ENCODE data around the gene B9D1. TPM values are rescaled to one million over a fixed set of nuclear protein-coding genes. Genes with fewer than 3 reads are reported as not detected.

B9D1 gene
- total RNA-seq, 1 donor, result 0.63 TPM

DNA sequence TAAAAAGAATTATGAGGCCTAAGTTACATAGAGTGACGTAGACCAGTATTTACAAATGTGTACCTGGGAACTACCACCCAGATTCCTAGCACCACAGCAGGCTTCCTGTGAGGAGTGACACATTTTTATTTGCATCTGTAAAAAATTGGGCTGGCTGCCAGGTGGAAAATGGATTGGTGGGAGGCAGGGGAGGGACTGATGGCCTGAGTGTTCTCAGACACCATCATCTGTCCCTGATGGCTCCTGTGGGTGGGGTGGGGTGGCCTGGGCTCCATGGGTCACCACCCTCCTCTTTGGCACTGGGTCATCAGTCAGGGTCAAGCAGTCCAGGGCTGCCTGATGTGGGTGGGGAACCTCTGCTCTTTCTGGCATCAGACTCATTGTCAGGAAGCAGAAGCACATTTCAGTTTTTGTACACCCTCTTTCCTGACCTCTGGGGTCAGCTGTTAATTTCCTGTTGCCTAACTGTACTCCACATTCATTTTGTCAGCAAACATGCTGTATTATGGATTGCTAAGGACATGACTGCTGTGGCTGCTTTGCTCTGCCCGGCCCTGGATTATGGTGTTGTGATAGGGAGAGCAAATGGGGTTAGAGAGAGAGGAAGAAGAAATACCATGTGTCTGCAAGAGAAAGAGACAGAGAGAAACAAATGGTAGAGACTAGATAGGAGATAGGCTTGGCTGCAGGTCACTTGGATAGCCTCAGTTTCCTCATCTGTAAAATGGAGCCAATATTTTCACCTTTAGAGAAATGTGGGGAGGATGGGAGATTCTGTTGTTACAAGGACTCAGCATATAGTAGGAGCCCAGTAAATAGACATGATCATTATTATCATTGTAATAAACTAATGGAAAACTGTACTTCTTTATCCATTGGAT lies 36.0 kb upstream of the B9D1 start:
- no peak overlapping the region for H3K4me3 ChIP-seq (ENCODE audit: low read length)
- no peaks in the 10 kb centered on the region for H3K9me3 ChIP-seq (ENCODE audit: low read depth, low read length)
- H3K4me1 ChIP-seq (ENCODE audit: insufficient read depth, low read length), result peaks cover 34% of the 10 kb centered on the region
- H3K27me3 ChIP-seq (ENCODE audit: insufficient read depth, low read length), result no peaks in the 10 kb centered on the region

DNA sequence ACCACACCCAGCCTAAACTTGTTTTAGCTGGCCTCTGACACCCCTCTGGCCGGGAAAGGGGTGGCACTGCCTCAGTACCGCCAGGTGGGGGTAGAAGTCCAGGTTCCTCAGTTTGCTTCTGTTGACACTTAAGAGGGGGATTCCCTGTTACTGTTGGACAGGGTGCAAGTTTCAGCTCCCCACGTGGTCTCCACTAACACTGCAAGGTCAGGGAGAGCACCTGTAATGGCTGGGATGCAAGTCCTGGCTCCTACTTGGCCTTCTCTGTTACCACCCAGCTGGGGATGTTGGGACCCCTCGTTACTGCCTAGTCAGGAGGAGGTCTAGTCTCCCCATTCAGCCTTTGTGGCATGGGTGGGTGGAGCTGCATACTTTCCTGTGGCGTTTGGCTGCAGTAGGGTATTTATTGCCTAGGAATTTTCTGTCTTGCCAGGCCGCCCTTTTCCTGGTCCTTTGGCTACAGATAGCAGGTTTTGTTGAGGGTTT lies 35.1 kb upstream of the B9D1 start:
- Histone ChIP-seq H3K27me3 (ENCODE audit: insufficient read depth, low read length) (no peaks in the 10 kb centered on the region), H3K9me3 (ENCODE audit: low read depth, low read length) (no peaks in the 10 kb centered on the region), H3K4me3 (ENCODE audit: low read length) (no peak overlapping the region), H3K4me1 (ENCODE audit: insufficient read depth, low read length) (peaks cover 34% of the 10 kb centered on the region)

DNA sequence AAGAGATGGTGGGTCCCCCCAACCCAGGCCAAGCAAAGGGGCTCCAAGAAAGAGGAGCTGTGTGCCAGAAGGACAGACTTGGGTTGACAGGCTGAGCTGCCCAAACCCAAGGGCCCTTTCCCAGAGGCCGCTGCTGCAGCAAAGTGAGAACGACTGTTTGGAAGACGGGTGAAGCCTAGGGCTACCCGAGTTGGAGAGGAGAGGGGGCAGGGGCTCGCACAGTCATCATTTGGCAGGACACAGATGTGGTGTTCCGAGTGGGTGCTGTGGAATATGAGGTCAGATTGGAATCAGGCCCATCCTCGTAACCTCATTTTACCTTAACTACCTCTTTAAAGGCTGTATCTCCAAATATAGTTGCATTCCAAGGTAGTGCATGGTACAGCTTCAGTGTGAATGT lies 29.8 kb upstream of the B9D1 start:
- H3K9me3 ChIP-seq (ENCODE audit: low read depth, low read length), result no peaks in the 10 kb centered on the region
- no peaks in the 10 kb centered on the region for H3K27me3 ChIP-seq (ENCODE audit: insufficient read depth, low read length)
- H3K4me1 ChIP-seq (ENCODE audit: insufficient read depth, low read length), result peaks cover 22% of the 10 kb centered on the region
- H3K4me3 ChIP-seq (ENCODE audit: low read length), result no peak overlapping the region

DNA sequence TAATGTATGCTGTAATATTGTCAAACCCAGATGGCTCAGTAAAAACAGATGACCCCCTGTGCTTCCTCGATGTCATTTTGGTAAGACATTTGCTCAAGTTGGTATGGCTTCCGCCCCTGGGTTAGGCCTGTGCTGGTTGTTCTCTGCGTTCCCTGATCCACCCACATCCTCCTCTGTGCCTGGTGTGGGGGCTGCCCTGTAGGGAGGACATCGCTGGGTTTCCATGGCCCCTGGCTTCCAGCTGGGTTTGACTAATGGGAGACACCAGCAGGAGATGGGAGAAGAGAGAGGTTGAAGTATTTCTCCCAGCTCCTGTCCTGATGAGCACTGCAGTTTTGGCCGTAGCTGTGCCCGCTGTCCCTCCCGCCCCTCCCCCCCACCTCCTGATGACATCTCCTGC lies 28.9 kb upstream of the B9D1 start:
- H3K27me3 ChIP-seq (ENCODE audit: insufficient read depth, low read length), result no peaks in the 10 kb centered on the region
- H3K4me3 ChIP-seq (ENCODE audit: low read length), result no peak overlapping the region
- H3K4me1 ChIP-seq (ENCODE audit: insufficient read depth, low read length), result peaks cover 29% of the 10 kb centered on the region
- no peaks in the 10 kb centered on the region for H3K9me3 ChIP-seq (ENCODE audit: low read depth, low read length)

DNA sequence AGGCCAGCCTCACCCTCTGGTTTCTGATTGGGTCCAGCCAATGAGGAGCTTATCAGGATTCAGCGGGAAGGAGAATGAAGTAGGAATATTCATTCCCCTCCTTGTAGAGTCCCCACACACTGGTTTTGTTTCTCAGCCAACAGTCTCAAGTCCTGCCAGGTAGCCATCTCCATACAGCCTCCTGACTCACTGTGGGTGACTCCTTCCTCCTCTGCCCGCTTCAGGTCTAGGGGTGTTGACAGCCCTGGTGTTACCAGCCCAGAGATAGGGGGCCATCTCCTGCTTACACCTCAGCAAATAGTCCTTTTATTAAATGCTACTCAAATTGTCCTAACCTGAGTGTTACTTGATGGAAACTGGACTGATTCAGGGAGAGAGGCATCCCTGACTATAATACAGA lies 28.4 kb upstream of the B9D1 start:
- H3K4me3 ChIP-seq (ENCODE audit: low read length), result no peak overlapping the region
- H3K4me1 ChIP-seq (ENCODE audit: insufficient read depth, low read length), result peaks cover 34% of the 10 kb centered on the region
- H3K9me3 ChIP-seq (ENCODE audit: low read depth, low read length), result no peaks in the 10 kb centered on the region
- no peaks in the 10 kb centered on the region for H3K27me3 ChIP-seq (ENCODE audit: insufficient read depth, low read length)

DNA sequence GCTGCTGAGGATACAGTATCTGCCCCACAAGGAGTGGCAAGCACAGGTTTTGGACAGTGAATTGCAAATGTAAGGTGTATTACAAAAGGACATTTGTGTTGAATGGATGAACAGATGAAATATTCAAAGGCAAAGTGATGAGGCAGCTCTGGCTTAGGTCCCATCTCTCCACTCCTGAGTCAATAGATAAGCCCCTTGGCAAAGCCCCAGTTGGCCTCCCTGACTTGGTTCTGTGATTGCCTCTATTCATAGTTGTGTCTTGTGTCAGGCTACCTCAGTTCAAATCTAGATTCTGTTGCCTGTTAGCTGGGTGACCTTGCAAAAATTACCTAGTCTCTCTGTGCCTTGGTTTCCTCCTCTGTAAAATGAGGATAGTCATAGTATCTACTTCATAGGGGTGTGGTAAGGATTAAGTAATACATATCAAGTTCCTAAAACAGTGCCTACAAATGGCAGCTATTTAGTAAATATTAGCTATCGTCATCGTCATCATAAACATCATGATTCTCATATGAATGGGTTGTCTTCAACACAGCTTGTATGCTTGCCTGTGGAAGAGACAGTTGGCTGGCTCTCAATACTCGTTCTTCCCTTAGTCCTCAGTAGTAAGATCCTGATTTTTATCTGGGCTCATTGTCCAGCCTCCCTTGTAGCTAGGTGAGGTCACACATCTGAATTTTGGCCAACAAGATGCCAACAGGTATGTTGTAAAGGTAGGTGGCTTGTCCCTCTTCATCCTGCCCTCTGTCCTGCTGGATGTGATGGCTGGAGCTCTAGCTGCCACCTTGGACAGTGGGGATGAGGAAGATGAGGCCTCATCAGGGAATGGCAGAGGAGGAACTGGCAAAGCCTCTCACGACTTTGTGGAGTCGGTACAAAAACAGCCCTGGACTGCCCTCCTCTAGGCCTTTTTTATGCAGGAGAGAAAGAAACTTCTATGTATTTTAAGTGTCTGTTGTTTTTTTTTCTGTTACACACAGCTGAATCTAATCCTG lies 26.6 kb upstream of the B9D1 start:
- H3K4me3 ChIP-seq (ENCODE audit: low read length), result no peak overlapping the region
- H3K9me3 ChIP-seq (ENCODE audit: low read depth, low read length), result no peaks in the 10 kb centered on the region
- peaks cover 52% of the 10 kb centered on the region for H3K4me1 ChIP-seq (ENCODE audit: insufficient read depth, low read length)

DNA sequence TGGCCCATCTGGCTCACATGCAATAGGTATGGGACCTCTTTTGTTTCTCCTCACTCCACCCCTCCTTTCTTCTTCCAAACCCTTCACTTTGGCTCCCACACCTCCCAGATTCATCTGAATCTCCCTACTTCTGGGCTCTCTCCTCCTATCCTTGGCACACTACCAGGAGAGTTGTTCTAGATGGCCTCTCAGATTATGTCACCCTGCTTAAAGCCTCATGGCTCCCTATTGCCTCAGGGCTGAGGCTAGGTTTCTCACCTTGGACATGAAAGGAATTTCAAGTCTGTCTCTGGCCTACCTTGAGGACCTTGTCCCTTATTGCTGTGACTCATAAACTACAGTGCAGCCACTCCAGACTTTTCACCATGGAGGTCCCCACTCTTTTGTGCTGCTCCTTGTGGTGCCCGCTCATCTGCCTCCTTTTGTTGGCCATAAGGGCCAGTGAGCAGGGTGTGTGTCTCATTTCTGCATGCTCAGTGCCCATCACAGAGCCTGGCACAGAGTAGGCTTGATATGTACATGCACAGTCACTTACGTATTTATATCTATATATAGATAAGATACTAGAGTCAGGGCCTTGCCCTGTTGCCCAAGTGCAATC lies 25.5 kb upstream of the B9D1 start:
- Histone ChIP-seq H3K4me1 (ENCODE audit: insufficient read depth, low read length) (peaks cover 52% of the 10 kb centered on the region), H3K27me3 (ENCODE audit: insufficient read depth, low read length) (no peaks in the 10 kb centered on the region), H3K4me3 (ENCODE audit: low read length) (no peak overlapping the region), H3K9me3 (ENCODE audit: low read depth, low read length) (no peaks in the 10 kb centered on the region)

More for the DNA sequence above, 26.6 kb upstream of the B9D1 start:
- no peaks in the 10 kb centered on the region for H3K27me3 ChIP-seq (ENCODE audit: insufficient read depth, low read length)

DNA sequence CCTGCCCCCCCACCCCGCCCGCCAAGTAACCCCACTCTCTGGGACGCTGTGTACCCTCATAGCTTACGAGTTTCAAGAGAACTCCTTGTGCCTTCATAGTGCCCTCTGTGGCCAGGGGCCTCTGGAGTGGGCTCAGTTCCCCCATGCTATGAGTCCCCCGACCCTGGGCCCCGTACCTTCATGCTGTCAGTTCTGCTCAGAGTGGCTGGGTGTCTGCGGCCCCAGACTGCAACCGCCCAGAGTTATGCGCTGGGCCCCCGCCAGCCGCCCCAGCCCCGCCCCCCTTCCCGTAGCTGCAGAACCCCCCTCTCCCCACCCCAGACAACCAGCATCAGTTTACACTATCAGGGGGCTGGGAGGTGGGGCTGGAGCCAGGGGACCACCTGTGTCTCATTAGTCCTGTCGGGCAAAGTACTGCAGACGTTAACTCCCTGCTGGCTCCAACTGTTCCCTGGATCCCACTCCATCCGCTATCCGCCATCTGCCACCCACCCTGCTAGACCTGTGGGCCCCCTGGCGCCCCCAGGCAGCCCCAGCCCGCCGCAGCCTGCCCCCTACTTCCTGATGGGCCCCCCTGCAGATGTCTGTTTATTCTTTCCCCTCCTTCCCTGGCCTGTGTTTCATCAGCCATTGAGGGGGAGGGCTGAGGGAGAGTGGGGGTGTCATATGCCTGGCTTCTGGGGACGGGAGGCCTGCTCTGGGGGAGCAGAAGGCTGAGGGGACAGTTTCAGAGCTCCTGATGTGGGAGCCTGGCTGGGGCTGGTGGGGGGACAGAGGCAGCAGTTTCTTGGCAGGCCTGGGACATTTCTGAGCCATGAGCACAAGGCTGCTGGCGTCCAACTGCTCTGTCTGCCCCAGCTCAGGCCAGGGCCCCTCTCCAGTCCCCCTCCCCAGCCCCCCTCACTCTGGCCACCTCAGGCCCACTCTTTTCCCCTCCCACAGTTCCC lies 24.7 kb upstream of the B9D1 start, which contains the start of gene MFAP4:
Gene MFAP4, minus strand, starts transcription at position 217 of the 947 bp plus-strand sequence. Its CDS starts 35 bp downstream, at position 182.
- Histone ChIP-seq H3K9me3 (ENCODE audit: low read depth, low read length) (no peaks in the 10 kb centered on the region), H3K4me3 (ENCODE audit: low read length) (no peak within 1 kb of the TSS), H3K4me1 (ENCODE audit: insufficient read depth, low read length) (peaks cover 52% of the 10 kb centered on the region), H3K27me3 (ENCODE audit: insufficient read depth, low read length) (no peaks in the 10 kb centered on the region)

DNA sequence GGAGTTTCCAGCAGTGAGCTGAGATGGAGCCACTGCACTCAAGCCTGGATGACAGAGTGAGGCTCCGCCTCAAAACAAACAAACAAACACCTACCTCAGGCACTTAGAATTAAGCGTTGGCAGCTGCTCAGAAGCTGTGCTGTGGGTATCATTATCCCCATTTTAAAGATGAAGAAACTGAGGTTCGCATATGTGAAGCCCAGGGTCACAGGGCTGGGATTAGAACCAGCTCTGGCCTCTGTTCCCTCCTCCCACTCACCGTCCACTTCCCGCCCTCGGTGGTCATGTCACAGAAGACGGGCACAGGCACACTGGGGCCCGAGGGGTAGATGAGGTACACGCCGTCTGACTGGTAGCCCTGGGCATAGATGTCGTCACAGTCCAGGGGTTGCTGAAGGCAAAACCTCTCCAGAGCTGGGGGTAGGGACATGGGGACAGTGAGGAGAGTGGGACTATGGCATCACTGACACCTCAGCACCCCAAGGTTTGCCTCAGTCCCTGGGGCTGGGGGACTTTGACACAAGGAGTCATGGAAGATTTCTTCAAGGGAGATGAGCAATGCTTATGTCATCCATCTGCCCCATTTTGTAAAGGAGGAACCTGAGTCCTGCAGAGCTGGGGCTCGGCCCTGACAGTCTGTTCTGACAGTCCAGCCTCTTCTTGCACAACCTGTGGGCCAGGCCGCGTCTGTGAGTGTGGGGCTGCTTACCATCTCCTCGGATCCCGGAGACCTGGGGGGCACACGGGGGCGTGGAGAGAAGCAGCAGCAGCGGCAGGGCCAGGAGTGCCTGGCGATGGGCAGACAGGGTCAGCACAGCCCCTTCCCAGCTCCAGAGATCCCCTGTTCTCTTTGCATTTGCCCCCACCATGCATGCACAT lies 23.8 kb upstream of the B9D1 start:
- H3K4me1 ChIP-seq (ENCODE audit: insufficient read depth, low read length), result peaks cover 52% of the 10 kb centered on the region
- no peaks in the 10 kb centered on the region for H3K27me3 ChIP-seq (ENCODE audit: insufficient read depth, low read length)
- H3K9me3 ChIP-seq (ENCODE audit: low read depth, low read length), result no peaks in the 10 kb centered on the region
- H3K4me3 ChIP-seq (ENCODE audit: low read length), result no peak overlapping the region

DNA sequence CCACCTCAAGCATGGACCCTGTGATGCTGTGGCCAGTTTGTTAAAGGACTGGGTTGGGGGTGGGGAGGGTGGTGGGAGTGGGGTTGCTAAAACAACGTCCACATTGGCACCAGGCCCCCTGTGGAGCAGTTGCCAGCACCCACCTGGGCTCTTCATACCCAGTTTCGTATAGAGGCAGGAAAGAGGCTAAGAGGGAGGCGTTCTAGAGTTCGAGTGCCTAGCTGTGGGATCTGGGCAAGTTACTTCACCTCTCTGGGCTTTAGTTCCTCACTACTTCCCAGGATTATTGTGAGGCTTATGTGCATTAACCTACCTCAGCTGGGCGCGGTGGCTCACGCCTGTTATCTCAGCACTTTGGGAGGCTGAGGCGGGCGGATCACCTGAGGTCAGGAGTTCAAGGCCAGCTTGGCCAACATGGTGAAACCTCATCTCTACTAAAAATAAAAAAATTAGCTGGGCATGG lies 23.0 kb upstream of the B9D1 start:
- H3K4me1 ChIP-seq (ENCODE audit: insufficient read depth, low read length), result peaks cover 52% of the 10 kb centered on the region
- no peak overlapping the region for H3K4me3 ChIP-seq (ENCODE audit: low read length)
- no peaks in the 10 kb centered on the region for H3K27me3 ChIP-seq (ENCODE audit: insufficient read depth, low read length)
- no peaks in the 10 kb centered on the region for H3K9me3 ChIP-seq (ENCODE audit: low read depth, low read length)

DNA sequence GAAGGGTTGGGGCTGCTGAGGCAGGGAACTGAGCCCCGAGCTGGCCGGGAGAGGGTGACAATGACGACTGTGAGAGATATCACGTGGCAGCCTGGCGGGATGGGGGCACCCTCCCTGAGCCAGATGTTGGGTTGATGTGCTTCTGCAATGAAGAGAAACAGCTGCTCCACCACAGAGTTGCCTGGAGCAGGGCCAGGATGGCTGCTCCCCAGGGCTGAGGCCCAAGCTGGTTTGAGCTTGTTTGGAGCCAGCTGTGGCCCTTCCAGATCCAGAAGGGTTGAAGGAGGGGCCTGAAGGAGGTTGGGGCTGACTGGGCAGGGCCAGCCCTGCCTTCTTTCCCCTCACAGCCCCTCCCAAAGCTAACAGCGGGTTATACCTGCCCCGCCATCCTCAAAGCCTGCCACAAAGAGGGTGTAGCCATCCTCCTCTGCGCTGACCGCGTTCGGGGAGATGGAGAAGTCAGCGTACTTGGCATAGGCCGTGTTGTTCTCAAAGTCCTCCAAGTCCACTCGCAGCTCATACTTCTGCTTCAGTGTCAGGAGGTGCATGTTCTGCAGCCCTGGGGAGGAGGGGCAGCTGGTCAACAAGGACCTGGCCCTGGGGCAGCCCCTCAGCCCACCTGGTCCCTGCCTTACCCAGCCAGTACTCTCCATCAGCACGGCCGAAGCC lies 22.3 kb upstream of the B9D1 start:
- Histone ChIP-seq H3K4me1 (ENCODE audit: insufficient read depth, low read length) (peaks cover 52% of the 10 kb centered on the region), H3K9me3 (ENCODE audit: low read depth, low read length) (no peaks in the 10 kb centered on the region), H3K27me3 (ENCODE audit: insufficient read depth, low read length) (no peaks in the 10 kb centered on the region), H3K4me3 (ENCODE audit: low read length) (no peak overlapping the region)

DNA sequence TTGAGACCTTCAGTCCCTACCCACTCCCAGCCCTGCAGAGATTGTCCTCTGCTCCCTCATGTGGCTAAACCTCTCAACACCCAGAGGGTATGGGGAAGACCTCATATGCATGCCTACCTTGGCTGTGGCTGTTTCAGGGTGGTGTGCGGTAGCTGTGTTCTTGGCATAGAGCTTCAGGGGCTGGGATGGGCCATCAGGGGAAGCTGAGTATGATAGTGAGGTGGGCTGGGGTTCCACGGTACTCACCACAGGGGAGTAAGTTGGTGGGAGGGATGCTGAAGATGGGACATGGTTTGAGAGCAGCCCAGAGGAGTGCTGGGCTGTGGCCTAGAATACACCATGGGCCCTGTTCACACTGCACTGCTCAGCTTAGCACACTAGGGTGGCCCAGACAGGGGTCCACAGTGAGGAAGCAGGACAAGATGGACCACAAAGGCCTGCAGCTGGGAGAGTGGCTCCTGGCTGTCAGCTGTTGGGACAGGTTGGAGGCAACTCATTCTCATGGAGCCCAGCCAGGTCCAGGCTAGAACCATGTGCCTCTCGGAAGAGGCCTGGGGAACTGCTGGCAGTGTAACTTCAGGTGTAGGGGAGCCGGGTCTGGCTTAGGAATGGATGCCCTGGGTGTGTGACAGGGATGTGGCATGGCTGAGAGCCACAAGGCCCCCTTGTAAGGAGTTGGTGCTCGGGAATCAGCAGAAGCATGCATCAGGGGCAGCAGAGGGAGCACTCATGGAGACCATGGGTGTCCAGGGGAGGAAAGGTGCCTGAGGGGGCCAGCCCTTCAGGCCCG lies 21.4 kb upstream of the B9D1 start:
- Histone ChIP-seq H3K4me3 (ENCODE audit: low read length) (no peak overlapping the region), H3K27me3 (ENCODE audit: insufficient read depth, low read length) (no peaks in the 10 kb centered on the region), H3K4me1 (ENCODE audit: insufficient read depth, low read length) (peaks cover 54% of the 10 kb centered on the region), H3K9me3 (ENCODE audit: low read depth, low read length) (no peaks in the 10 kb centered on the region)

Measured in mononuclear cell (primary cell).